NCI-H1105 (cell line): ENCODE measurements around the gene PRDX3.
A peak's percentile ranks its signal among the peaks of the same experiment; 100 is the strongest.
"Not testable (repeated sequence)": the region's sequence is repeated elsewhere in the genome, so short reads cannot be mapped to it uniquely, and the experiment has no call there.

Experiments used
- DNase-seq: peaks from one replicate; lab custom pipeline; 2025; lab: John Stamatoyannopoulos, UW

PRDX3 gene

GRCh38 chr10:119165171-119166117 lies 13.2 kb downstream of the PRDX3 start, which contains the start of gene SFXN4:
Gene SFXN4 (minus strand): TSS chr10:119165714. CDS start chr10:119165647, 67 bp downstream.
- peak; percentile 30 for DNase-seq

GRCh38 chr10:119162452-119163092 lies 16.0 kb downstream of the PRDX3 start:
- DNase-seq: no peak

GRCh38 chr10:119161680-119162451 lies 16.7 kb downstream of the PRDX3 start:
- DNase-seq: no peak

GRCh38 chr10:119159332-119159731 lies 19.3 kb downstream of the PRDX3 start:
- DNase-seq: no peak

GRCh38 chr10:119153661-119154060 lies 25.0 kb downstream of the PRDX3 start:
- no peak for DNase-seq

- no peak for DNase-seq
Observed at GRCh38 chr10:119153041-119153440, 25.6 kb downstream of the PRDX3 start.

GRCh38 chr10:119151601-119152000 lies 27.0 kb downstream of the PRDX3 start:
- not testable (repeated sequence) for DNase-seq

GRCh38 chr10:119149729-119150128 lies 28.9 kb downstream of the PRDX3 start:
- no peak for DNase-seq

- no peak for DNase-seq
Observed at GRCh38 chr10:119149157-119149556, 29.5 kb downstream of the PRDX3 start.

GRCh38 chr10:119143657-119144056 lies 35.0 kb downstream of the PRDX3 start:
- DNase-seq: no peak

- DNase-seq: no peak
Observed at GRCh38 chr10:119140603-119141245, 37.9 kb downstream of the PRDX3 start.

GRCh38 chr10:119139464-119140067 lies 39.0 kb downstream of the PRDX3 start:
- no peak for DNase-seq

- no peak for DNase-seq
Observed at GRCh38 chr10:119138346-119139306, 40.0 kb downstream of the PRDX3 start.

GRCh38 chr10:119137878-119138277 lies 40.7 kb downstream of the PRDX3 start:
- DNase-seq: not testable (repeated sequence)

- no peak for DNase-seq
Observed at GRCh38 chr10:119136084-119136483, 42.5 kb downstream of the PRDX3 start.

- no peak for DNase-seq
Observed at GRCh38 chr10:119135513-119135881, 43.1 kb downstream of the PRDX3 start.

GRCh38 chr10:119133949-119134348 lies 44.7 kb downstream of the PRDX3 start:
- DNase-seq: no peak

GRCh38 chr10:119132521-119133345 lies 45.9 kb downstream of the PRDX3 start:
- DNase-seq: no peak

GRCh38 chr10:119131512-119132240 lies 46.9 kb downstream of the PRDX3 start:
- no peak for DNase-seq
